OCI-LY3 (cell line): ENCODE measurements around the gene CALML4.

ENCODE experiments used
- CTCF ChIP-seq: fragments of 200-600, 300-600 bp; sonication (generic); IDR thresholded peaks from 2 replicates; pipeline ENCODE4 v1.5.1; 2014; ENCODE audit warnings: antibody characterized with exemption, low read length, low read depth
- EZH2phosphoT487 ChIP-seq: fragments of 200-600 bp; shearing (Covaris generic); IDR thresholded peaks from 2 replicates; pipeline ENCODE4 v1.6.1; 2018; ENCODE audit warnings: antibody characterized with exemption, mixed run types, low read depth

- TF ChIP-seq CTCF (no peak), EZH2phosphoT487 (no peak)
Observed at GRCh38 chr15:68143129-68143528, 62.0 kb downstream of the CALML4 start.
